Aorta (tissue), 5 donors: ENCODE results near the gene PAK6. TPM values are rescaled to one million over a fixed set of nuclear protein-coding genes. Genes with fewer than 3 reads are reported as not detected.

Source experiments
- ATAC-seq: fragments of 200-7000 bp; cut with Tn5 transposase; one replicate; pipeline ENCODE4 v1.9.1; 2022; ENCODE audit warnings: moderate library complexity; ENCODE audit not compliant: low FRiP score
- DNase-seq, 2 donors: peaks; one replicate each; pipeline ENCODE4 v3.0.0-alpha.2; 2020
- H3K27ac ChIP-seq, 2 donors: one replicate each; pipeline ENCODE4 v1.5.1; 2013; ENCODE audit warnings: low read length in 2 of 2, mild to moderate bottlenecking in 2 of 2, moderate library complexity in 2 of 2, control low read depth in 1 of 2, inconsistent platforms in 1 of 2, low read depth in 1 of 2
- H3K27me3 ChIP-seq, 2 donors: one replicate each; pipeline ENCODE4 v1.6.1; 2013; ENCODE audit warnings: control low read depth in 1 of 2, low read length in 1 of 2, mild to moderate bottlenecking in 1 of 2, moderate library complexity in 1 of 2; ENCODE audit not compliant: insufficient read depth in 2 of 2, control insufficient read depth in 1 of 2
- H3K36me3 ChIP-seq, 2 donors: one replicate each; pipeline ENCODE4 v1.6.1; 2013; ENCODE audit warnings: control low read depth in 1 of 2, low read length in 1 of 2, mild to moderate bottlenecking in 1 of 2; ENCODE audit not compliant: insufficient read depth in 2 of 2, control insufficient read depth in 1 of 2
- H3K4me1 ChIP-seq, 2 donors: one replicate each; pipeline ENCODE4 v1.6.1; 2013; ENCODE audit warnings: low read length in 2 of 2, control low read depth in 1 of 2, mild to moderate bottlenecking in 1 of 2, moderate library complexity in 1 of 2; ENCODE audit not compliant: insufficient read depth in 2 of 2, control insufficient read depth in 1 of 2
- H3K4me3 ChIP-seq, 2 donors: one replicate each; pipeline ENCODE4 v1.5.1; 2013; ENCODE audit warnings: low read length in 2 of 2, control low read depth in 1 of 2, mild to moderate bottlenecking in 1 of 2
- H3K9me3 ChIP-seq: one replicate; pipeline ENCODE4 v1.6.1; 2013; ENCODE audit warnings: mild to moderate bottlenecking, low read length; ENCODE audit not compliant: control insufficient read depth
- WGBS, 2 donors: extraction: QIAGEN DNeasy Blood & Tissue Kit; methylation state at CpG; one replicate each; pipeline ENCODE4 v1.1.7; 2013; 5-methylcytosine and 5-hydroxymethylcytosine counted together
- intact Hi-C, 2 donors: fragments of 100-400 bp; cut with DNase I; formaldehyde crosslinking; loops; one replicate each; pipeline versions ENCODE4 v1.14.2 to v1.15.0; 2022
- polyA plus RNA-seq, 2 donors: library from polyadenylated mRNA; stranded (reverse); fragments of 200-250 nt; gene quantifications; one replicate each; pipeline ENCODE4 v1.2.3, GENCODE V29; 2013
- total RNA-seq, 2 donors: library from RNA; stranded (reverse); fragmentation: NEBNext Ultra II Directional; extraction: Animal tissue kit (Norgen Biotek cat#: 25700); gene quantifications; one replicate each; pipeline ENCODE4 v1.2.1, GENCODE V29; 2021
- donor health status: healthy with polysubstance abuse.
- donor health status: Bipolar disorder and iron deficiency.
- donor health status: DM: no; HTN: no; CAD: no.
- donor health status: DM: no; HTN: no; CAD: no.
- donor health status: DM: yes; HTN: yes; CAD: no.

PAK6 gene
- total and polyA plus RNA-seq, 4 donors, result 0.81 to 0.91 TPM; not detected in 2

DNA sequence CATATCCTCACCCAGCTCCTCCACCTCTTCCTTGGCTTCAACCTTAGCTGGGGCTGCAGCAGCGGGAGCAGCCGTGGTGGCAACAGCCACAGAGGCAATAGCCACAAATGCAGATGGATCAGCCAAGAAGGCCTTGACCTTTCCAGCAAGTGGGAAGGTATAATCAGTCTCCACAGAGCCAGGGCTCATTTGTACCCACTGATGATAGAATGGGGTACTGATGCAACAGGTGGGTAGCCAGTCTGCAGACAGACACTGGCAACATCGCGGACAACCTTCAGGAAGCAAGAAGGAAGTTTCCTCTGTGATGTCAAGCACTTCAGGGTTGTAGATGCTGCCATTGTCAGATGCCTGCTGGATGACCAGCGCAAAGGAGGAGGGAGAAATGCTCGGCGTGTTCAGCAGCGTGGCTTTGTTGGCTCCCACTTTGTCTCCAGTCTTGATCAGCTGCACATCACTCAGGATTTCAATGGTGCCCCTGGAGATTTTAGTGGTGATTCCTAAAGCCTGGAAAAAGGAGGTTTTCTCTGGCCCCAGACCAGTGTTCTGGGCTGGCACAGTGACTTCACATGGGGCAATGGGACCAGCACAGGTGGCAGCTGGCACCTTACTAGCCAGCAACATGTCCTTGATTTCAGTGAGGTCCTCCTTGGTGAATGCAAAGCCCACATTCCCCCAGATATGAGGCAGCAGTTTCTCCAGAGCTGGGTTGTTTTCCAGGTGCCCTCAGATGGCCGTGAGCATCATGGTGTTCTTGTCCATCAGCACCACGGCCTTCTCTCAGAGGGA lies 73.7 kb downstream of the PAK6 start:
- no peak overlapping the region for H3K4me3 ChIP-seq
- H3K9me3 ChIP-seq, result no peaks in the 10 kb centered on the region
- no peaks in the 10 kb centered on the region for H3K27me3 ChIP-seq
- no peak overlapping the region for H3K27ac ChIP-seq
- DNase-seq, result peak; percentile 24 to 27
- H3K36me3 ChIP-seq, result no peaks in the 10 kb centered on the region
- 88 to 93% methylated on average over 10 of the region's 10 CpGs for WGBS, 2 donors
- intact Hi-C loops, result loop anchor here in 1 of 2 donors (10.0 kb wide), 1 partner anchor 58 kb away; no protein-coding TSS in a partner anchor
- no peaks in the 10 kb centered on the region for H3K4me1 ChIP-seq
- no peak for ATAC-seq

DNA sequence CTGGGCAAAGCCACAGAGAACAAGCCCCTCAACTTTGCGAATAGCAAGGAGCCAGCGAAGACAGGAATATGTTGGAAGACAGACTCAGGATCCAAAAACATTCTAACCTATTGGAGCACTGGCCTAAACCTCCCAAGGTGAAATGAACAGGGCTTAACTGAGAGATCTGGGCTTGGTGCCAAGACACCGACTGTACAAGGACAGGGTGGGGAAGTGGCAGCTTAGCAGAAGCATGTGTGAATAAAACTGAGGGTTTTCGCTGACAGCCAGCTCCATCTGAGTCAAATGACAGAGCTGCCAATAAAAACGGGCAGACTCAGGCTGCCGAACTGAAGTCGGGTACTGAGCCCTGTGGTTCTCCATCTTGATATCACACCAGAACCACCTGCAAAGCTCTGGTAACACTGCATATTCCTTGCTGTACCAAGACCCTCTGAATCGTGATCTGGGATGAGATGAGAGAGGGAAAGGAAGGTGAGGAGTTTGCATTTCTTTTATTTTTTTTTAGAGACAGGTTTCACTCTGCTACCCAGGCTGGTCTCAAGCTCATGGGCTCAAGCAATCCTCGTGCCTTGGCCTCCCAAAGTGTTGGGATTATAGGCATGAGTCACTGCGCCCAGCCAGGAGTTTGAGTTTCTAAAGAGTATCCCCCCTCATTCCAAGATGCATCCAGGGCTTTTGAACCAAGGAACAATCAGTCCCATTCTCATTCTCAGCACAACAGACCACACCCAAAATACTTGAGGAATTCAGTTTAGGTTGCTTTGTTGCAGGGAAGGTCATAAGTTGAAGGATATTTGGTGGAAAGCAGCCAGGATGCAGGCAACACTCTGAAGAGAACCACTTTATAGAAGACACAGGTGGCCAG lies 74.9 kb downstream of the PAK6 start:
- H3K27me3 ChIP-seq, result no peaks in the 10 kb centered on the region
- H3K27ac ChIP-seq, result no peak overlapping the region
- no peak overlapping the region for H3K4me3 ChIP-seq
- ATAC-seq (no peak), DNase-seq (peak; percentile 69 to 85)
- intact Hi-C loops, result loop anchor here in 1 of 2 donors (10.0 kb wide), 1 partner anchor 59 kb away; no protein-coding TSS in a partner anchor
- WGBS, 2 donors, result 36% methylated on average over 10 of the region's 10 CpGs
- no peaks in the 10 kb centered on the region for H3K4me1 ChIP-seq
- no peaks in the 10 kb centered on the region for H3K36me3 ChIP-seq
- no peaks in the 10 kb centered on the region for H3K9me3 ChIP-seq

DNA sequence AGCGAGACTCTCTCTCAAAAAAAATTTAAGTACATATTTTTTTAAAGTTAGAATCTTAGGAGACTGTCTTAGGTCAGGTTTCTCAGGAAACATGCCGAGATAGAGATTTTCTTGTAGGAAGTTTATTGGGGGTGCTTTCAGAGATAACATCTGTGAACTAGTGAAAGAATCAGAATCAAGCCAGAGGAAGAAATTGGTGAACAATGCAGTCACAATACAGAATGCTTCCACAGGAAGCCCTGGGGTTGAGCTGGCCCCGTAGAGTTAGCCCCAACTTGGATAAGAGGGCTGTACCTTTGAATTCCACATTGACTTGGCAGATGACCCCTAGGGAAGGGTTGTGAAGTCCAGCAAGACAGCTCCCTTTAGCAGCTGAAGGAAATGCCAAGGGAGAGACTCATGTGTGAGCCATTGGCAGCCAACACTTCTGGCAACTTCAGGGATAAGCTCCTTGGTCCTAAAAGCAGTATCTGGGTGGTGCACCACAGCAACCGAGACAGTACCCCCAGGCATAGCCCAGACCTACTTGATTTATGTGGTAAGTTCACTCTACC lies 75.9 kb downstream of the PAK6 start:
- H3K4me1 ChIP-seq, result no peaks in the 10 kb centered on the region
- ATAC-seq (no peak), DNase-seq (peak; percentile 31 to 44)
- no peak overlapping the region for H3K27ac ChIP-seq
- intact Hi-C loops, result loop anchor here in 1 of 2 donors (10.0 kb wide), 1 partner anchor 60 kb away; no protein-coding TSS in a partner anchor
- no peak overlapping the region for H3K4me3 ChIP-seq
- no peaks in the 10 kb centered on the region for H3K36me3 ChIP-seq
- H3K9me3 ChIP-seq, result no peaks in the 10 kb centered on the region
- whole genome bisulfite sequencing, 2 donors, result 54 to 58% methylated on average over 4 of the region's 4 CpGs
- H3K27me3 ChIP-seq, result no peaks in the 10 kb centered on the region

- WGBS, 2 donors, result 91 to 93% methylated on average over 3 of the region's 3 CpGs
- Histone ChIP-seq H3K27me3 (no peaks in the 10 kb centered on the region), H3K4me1 (no peaks in the 10 kb centered on the region), H3K4me3 (no peak overlapping the region), H3K36me3 (no peaks in the 10 kb centered on the region), H3K9me3 (no peaks in the 10 kb centered on the region), H3K27ac (no peak overlapping the region)
- no peak for ATAC-seq
- intact Hi-C loops, result loop anchor here in 1 of 2 donors (10.0 kb wide), 1 partner anchor 62 kb away; no protein-coding TSS in a partner anchor
- DNase-seq, result no peak
These were observed 78.1 kb downstream of the PAK6 start for GRCh38 chr15:40316931-40317330.

GRCh38 chr15:40317580-40317979 lies 78.7 kb downstream of the PAK6 start:
- ATAC-seq (no peak), DNase-seq (no peak)
- Histone ChIP-seq H3K36me3 (no peaks in the 10 kb centered on the region), H3K27me3 (no peaks in the 10 kb centered on the region), H3K4me1 (no peaks in the 10 kb centered on the region), H3K4me3 (no peak overlapping the region), H3K9me3 (no peaks in the 10 kb centered on the region), H3K27ac (no peak overlapping the region)
- intact Hi-C loops, result loop anchor here in 1 of 2 donors (10.0 kb wide), 1 partner anchor 63 kb away; no protein-coding TSS in a partner anchor
- 83 to 90% methylated on average over 4 of the region's 4 CpGs for WGBS, 2 donors

GRCh38 chr15:40320409-40320808 lies 81.5 kb downstream of the PAK6 start:
- no peak overlapping the region for H3K27ac ChIP-seq

GRCh38 chr15:40320931-40321371 lies 82.1 kb downstream of the PAK6 start:
- Histone ChIP-seq H3K4me3 (no peak overlapping the region), H3K36me3 (no peaks in the 10 kb centered on the region), H3K4me1 (no peaks in the 10 kb centered on the region), H3K27ac (no peak overlapping the region), H3K27me3 (no peaks in the 10 kb centered on the region), H3K9me3 (no peaks in the 10 kb centered on the region)
- DNase-seq, result peak in 1 of 2 donors; percentile 59
- intact Hi-C loops, result loop anchor here in 1 of 2 donors (5.0 kb wide), 2 partner anchors 46 to 101 kb away; no protein-coding TSS in a partner anchor
- peak; percentile 51 for ATAC-seq
- 0 to 2% methylated on average over 2 of the region's 2 CpGs for WGBS, 2 donors

More at GRCh38 chr15:40320409-40320808, 81.5 kb downstream of the PAK6 start:
- no peaks in the 10 kb centered on the region for H3K4me1 ChIP-seq
- DNase-seq (no peak), ATAC-seq (no peak)
- no peaks in the 10 kb centered on the region for H3K27me3 ChIP-seq
- intact Hi-C loops, result loop anchor here in 1 of 2 donors (5.0 kb wide), 2 partner anchors 47 to 102 kb away; no protein-coding TSS in a partner anchor
- WGBS, 2 donors, result 95 to 96% methylated on average over 1 of the region's 1 CpG
- H3K4me3 ChIP-seq, result no peak overlapping the region
- H3K36me3 ChIP-seq, result no peaks in the 10 kb centered on the region
- no peaks in the 10 kb centered on the region for H3K9me3 ChIP-seq
